Measurements from ENCODE around the gene GPR18.
A peak's percentile ranks its signal among the peaks of the same experiment; 100 is the strongest.

GPR18 gene

GRCh38 chr13:99290894-99291293, 32.7 kb upstream of the GPR18 start:
- DNase-seq = no peak

DNA sequence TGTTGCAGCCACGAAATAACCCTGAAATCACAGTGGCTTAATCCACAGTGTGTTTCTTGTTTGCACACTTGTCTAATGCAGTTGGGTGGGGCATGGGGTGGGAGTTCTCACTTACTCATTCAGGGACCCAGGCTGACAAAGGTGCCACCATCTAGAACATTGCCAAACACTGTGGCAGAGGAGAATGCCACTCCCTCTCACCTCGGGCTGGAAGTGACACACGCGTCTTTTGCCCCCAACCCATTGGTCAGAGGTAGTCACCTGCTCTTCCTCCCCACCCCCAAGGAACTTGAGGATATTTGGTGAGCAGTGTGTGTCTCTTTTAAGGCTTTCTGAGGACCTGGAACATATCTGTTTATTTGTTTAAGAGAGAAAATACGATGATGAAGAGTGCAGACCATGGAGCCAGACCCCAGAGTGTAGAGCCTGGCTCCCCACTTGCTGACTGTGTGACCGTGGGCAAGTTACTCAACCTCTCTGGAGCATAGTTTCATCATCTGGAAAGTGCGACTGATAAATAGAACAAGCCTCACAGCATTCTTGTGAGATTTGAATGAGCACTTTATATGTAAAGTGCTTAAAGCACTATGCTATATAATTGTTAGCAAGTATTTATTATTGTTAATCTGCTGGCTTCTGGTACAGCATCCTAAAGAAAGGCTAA, 31.6 kb upstream of the GPR18 start:
- DNase-seq = no peak

DNA sequence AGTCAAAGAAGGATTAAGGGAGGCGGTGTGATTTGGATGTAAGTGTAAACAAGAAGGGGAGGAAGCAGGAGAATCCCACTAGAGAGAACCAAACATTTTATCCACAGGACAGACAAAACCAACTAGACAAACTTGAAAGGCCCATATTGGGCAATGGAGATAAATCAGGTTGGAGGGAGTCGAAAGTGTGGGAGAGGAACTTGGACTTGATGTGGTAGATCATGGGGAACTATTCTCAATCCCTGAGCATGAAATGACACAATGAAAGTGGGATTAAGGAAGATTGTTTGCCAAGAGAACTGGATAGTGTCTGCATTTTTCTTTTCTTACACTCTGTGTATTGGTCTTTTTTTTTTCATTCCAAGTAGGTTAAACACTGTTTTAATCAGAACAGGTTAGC, 31.1 kb upstream of the GPR18 start:
- no peak for DNase-seq

DNA sequence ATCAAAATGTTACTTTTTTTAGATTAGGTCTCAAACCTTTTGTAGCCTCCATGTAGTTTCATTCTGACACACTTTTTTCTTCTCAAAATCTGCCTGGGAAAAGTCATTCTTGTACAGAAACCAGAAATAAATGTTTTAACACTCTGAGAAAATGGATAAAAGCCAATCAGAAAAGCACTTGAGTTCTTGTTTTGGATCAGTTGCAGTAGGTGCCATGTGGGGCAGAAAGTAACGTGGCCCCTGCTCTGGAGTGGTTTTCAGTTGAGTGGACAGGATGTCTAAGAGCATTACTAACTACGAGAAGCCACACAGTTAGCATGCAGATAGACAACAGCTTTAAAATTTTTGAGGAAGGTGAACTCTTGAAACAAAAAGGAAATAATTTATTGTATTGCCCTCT, 29.9 kb upstream of the GPR18 start:
- DNase-seq = no peak

DNA sequence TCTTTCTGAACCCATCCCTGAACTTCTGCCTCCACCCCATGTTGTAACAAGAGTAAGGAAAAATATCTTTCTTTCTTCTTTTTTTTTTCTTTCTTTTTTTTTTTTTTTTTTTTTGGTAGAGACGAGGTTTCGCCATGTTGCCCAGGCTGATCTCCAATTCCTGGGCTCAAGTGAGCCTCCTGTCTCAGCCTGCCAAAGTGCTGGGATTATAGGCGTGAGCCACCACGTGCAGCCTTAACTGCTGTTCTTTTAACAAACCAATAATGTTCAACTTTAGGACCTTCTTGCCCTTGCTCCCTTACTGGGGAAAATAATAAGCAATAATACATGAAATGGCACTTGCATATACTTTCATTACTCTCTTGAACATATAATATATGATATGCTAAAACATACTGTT, 29.4 kb upstream of the GPR18 start:
- DNase-seq = no peak

GRCh38 chr13:99285432-99286182, 27.4 kb upstream of the GPR18 start:
- DNase-seq = no peak

DNA sequence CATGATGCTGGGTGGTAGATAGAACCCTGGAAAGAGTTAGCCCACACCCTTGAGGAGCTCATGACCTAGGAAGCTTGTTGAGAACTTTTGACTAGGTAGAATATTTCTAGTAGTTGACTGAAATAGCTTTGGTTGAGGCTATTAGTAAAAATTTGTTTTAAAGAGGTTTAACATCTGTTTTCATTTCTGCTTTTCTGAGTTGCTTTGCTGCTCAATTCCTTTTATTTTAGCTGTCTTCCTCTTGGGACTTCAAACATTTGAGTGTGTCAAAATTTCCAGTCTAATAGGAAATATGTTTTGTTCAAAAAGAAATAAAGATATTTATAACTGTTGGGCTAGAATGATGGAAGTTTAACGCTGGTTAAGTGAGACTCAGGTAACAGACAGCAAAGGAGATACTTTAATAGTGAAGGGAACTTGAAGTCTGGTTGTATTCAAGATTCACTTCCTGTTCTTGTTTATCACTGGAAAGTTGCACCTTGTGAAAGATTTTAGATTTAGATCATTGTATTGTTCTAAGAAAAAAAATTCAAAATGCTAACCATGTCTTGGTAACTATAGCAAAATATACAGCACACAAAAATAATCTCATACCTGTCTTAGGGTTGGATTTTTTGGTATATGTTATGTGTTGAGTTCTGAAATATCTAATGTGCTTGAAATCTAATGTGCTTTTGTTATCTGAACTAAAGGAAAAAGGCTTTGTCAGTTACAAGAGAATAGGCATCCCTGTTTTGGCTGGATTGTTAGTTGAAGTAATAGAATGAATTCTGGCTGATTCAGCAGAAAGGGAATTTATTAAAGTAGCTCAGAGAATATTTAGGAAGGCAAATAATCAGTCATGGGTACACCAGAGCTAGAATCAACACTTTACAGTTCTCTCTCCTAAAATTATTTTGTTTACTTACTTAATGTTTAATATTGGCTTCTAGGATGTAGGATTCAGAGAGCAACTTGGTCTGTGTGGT, 24.4 kb upstream of the GPR18 start:
- DNase-seq = no peak

DNA sequence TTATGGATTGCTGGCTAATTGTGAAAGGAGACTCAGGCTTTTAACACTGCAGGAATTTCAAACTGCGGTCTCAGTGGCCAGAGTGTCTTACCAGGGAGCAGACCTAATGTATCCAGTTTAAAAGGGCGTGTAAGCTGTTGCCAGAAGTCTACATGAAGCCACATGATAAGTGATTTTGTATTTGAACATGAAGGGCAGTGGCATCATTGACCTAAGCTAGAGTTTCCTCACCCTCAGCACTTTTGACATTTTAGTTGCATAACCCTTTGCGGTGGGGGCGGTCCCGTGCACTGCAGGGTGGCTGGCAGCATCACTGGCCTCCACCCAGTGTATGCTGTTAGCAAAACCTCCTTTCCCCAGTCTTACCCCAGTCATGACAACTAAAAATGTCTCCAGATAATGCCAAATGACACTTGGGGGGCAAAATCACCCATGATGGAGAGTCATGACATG, 23.7 kb upstream of the GPR18 start:
- DNase-seq = peak; percentile 95

GRCh38 chr13:99280166-99280565, 22.0 kb upstream of the GPR18 start:
- peak; percentile 49 for DNase-seq

DNA sequence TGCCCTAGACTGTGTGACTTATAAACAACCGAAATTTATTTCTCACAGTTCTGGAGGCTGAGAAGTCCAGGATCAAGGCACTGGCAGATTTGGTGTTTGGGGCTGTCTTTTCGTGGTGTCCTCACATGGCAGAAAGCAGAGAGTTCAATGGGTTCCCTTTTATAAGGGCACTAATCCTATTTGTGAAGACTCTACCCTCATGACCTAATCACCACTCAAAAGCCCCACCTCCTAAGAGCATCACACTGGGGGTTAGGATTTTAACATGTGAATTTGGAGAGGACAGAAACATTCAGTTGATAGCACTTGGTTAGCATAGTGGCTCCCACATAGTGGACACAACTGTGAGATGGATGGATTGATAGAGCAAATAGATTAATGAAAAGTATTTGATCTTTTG, 21.5 kb upstream of the GPR18 start:
- DNase-seq = no peak

DNA sequence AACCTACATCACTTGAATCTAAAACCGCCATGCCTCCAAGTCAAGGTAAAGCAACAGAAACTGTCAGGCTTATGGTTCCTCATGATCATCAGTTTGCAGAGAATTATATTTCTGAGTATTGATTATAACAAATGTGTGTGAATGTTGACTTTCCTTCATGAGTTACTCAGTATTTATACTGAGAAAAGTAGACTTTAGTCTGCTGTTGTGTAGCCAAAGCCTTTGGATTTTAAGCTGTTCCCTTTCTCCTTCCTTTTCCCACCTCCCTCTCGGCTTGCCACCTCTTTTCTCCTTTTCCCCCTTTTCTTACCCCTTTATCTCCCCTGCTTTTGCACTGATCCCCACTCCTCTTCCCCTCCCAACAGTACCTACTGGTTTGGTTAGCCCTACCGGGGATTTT, 20.7 kb upstream of the GPR18 start:
- no peak for DNase-seq

DNA sequence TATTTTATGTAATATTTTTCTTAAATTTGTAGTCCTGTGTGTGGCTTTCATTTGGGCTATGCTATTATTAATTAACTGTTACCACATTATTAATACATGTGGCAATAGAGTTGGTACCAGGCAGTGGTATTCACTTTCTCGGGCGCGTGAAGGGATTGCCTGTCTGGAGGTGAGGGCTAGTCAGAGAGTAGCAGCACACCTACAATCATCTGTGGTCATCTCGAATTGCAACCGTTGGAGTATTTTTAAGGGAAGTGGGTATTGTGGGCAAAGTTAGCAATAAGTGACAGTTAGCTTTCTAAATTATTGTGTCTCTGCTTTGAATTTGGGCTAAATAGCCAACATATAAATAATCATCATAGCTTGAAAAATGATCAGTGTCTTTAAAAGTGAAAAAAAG, 20.0 kb upstream of the GPR18 start:
- DNase-seq = peak; percentile 76

- peak; percentile 90 for DNase-seq
Measured at GRCh38 chr13:99277629-99278028, 19.4 kb upstream of the GPR18 start.

DNA sequence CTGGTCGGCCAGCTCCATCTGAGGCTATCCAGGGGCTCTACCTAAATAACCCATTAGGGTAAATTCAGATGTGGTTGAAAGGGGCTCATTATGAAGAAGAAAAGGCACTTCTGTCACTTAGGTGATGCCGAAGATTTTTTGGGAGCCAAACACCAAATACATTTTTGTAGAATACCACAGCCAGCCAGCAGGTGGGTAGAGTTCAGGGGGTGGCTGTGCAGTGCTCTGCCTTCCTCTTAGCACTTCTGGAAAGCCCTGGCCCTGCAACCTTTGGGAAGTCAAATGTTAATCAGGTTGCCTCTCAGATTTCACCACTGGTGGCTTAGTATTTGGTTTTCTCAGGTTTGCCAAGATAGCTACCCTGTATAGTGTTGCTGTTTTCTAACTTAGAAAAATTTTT, 18.5 kb upstream of the GPR18 start:
- no peak for DNase-seq

DNA sequence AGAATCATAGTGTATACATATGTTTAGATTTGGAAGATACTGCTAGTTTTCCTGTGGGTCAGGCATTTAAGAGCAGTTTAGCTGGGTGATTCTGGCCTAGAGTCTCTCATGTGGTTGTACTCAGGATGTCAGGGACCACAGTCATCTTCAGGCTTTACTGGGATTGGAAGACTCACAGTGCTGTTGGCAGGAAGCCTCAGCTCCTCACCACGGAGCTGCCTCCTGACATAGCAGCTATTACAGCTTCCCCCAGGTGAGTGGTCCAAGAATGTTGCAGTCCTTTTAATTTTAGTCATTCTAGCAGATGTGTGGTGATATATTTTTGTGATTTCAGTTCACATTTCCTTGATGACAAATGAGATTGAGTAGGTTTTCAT, 16.9 kb upstream of the GPR18 start:
- peak; percentile 33 for DNase-seq

DNA sequence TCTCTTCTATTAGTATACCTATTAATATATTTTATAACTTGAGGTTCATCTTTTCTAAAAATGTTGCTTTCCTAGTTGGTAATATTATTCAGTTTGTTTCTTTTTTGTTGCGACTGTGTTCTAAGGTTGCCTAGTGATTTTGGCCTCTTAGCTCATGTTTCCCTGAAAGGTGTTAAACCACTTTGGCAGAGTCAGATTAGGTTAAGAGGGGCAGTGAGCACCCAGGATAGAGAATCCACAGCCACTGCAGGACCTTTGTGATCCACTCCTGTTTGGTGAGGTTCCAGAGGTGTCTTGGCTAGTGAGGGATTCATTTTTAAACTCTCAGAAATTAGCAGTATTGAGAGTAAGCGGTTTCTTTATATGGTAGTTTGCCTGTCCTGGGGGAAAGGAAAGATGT, 14.9 kb upstream of the GPR18 start:
- DNase-seq = no peak

GRCh38 chr13:99272481-99272880, 14.3 kb upstream of the GPR18 start:
- DNase-seq = no peak

DNA sequence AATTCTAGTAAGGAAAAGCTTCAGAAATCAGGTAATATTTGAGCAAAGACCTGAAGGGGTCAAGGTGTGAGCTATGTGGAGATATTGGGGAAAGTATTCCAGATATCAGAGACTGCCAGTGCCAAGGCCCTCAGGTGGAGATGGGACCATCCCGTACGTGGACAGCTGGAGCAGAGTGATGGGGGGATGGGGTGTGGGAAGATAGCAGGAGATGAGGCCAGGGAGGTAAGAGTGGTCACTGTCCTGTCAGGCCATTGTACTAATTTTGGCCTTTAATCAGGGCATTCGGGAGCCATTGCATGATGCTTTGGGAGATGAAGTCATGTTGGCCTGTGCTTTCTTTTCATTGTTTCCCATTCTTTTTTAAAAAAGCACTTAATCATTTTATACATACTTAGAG, 13.1 kb upstream of the GPR18 start:
- no peak for DNase-seq

DNA sequence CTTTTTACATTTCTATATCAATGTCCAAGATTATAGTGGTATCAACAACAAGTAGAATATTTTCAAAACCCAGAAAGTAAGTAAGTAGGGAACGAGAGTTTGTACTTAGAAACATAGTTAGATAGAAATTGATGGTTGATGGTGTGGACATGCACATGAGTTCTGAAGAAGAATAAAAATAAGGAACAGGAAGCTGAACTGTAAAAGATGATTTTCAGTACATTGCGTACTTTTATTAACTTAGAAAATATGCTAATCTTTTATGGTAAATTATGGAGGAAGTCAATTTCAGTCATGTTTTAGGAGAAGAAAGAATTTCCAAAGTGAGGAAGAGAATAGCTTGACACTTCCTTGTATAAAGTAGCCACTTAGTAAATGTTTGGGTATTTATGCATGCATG, 12.3 kb upstream of the GPR18 start:
- no peak for DNase-seq

DNA sequence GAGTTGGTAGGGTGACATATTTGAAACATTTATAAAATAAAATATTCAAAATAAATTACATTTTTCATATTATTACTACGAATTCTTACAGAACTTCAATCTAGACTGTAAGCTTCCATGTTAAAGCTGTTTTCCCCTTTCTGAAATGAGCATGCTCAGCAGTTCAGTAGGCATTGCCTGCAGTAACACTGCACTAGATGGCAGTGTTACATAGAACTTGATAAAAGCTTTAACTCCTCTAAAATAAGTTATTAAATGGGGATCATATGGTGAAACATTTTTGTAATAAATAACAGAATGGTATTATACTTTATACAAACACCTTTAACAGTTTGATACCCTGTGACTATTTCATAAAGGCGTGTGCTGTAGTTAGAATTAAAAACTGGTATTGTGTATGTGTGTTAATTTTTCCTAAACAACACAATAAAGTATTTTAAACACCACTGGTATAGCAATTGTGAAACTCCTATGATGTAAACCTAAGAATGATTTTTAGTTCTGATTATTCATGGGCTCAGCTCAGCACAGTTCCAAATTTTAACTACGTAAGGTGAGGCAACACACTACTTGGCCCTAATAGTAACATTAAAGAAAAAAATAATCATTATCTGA, 11.6 kb upstream of the GPR18 start:
- DNase-seq = peak; percentile 51

- DNase-seq = no peak
Measured at GRCh38 chr13:99268822-99269221, 10.6 kb upstream of the GPR18 start.

GRCh38 chr13:99267927-99268326, 9.7 kb upstream of the GPR18 start:
- no peak for DNase-seq

DNA sequence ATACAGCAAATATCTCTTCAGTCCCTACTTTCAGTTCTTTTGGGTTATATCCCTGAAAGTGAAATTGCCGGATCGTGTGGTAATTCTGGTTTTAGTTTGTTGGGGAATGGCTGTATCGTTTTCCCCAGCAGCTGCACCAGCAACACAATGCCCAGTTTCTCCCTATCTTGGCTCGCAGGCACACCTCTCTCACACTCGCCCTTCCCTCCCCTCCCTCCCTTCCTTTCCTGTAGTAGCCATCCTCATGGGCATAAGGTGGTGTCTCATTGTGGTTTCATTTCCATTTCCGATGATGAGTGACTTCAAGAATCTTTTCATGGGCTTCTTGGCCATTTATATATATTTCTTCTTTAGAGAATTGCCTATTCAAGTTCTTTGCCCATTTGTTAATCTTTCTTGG, 8.6 kb upstream of the GPR18 start:
- DNase-seq = no peak
